ENCODE results near the gene PARD3.

The PARD3 gene

GRCh38 chr10:34547291-34547690 lies 267.8 kb downstream of the PARD3 start:
- Histone ChIP-seq H3K36me3 (ENCODE audit: control insufficient read depth in 2 of 2, insufficient read depth in 2 of 2, low read length in 2 of 2) (no peaks in the 10 kb centered on the region), H3K27me3 (ENCODE audit: control insufficient read depth in 1 of 2, insufficient read depth in 2 of 2, low read length in 2 of 2) (no peaks in the 10 kb centered on the region), H3K4me1 (ENCODE audit: control insufficient read depth, insufficient read depth, low read length) (no peaks in the 10 kb centered on the region), H3K4me3 (ENCODE audit: low read length in 2 of 2) (no peak overlapping the region), H3K27ac (ENCODE audit: low read length) (no peak overlapping the region), H3K9me3 (ENCODE audit: control insufficient read depth in 2 of 2, low read length in 2 of 2) (no peaks in the 10 kb centered on the region), H3K9ac (ENCODE audit: low read length in 2 of 2) (no peak overlapping the region)

- Histone ChIP-seq H3K4me1 (ENCODE audit: control insufficient read depth, insufficient read depth, low read length) (peaks cover 3% of the 10 kb centered on the region), H3K27ac (ENCODE audit: low read length) (no peak overlapping the region), H3K9ac (ENCODE audit: low read length in 2 of 2) (no peak overlapping the region), H3K27me3 (ENCODE audit: control insufficient read depth in 1 of 2, insufficient read depth in 2 of 2, low read length in 2 of 2) (no peaks in the 10 kb centered on the region), H3K9me3 (ENCODE audit: control insufficient read depth in 2 of 2, low read length in 2 of 2) (no peaks in the 10 kb centered on the region), H3K4me3 (ENCODE audit: low read length in 2 of 2) (no peak overlapping the region), H3K36me3 (ENCODE audit: control insufficient read depth in 2 of 2, insufficient read depth in 2 of 2, low read length in 2 of 2) (no peaks in the 10 kb centered on the region)
Observed at GRCh38 chr10:34544400-34544799, 270.7 kb downstream of the PARD3 start.

GRCh38 chr10:34543716-34544115 lies 271.4 kb downstream of the PARD3 start:
- Histone ChIP-seq H3K4me3 (ENCODE audit: low read length in 2 of 2) (no peak overlapping the region), H3K9me3 (ENCODE audit: control insufficient read depth in 2 of 2, low read length in 2 of 2) (no peaks in the 10 kb centered on the region), H3K9ac (ENCODE audit: low read length in 2 of 2) (no peak overlapping the region), H3K27ac (ENCODE audit: low read length) (no peak overlapping the region), H3K4me1 (ENCODE audit: control insufficient read depth, insufficient read depth, low read length) (peaks cover 3% of the 10 kb centered on the region), H3K27me3 (ENCODE audit: control insufficient read depth in 1 of 2, insufficient read depth in 2 of 2, low read length in 2 of 2) (no peaks in the 10 kb centered on the region), H3K36me3 (ENCODE audit: control insufficient read depth in 2 of 2, insufficient read depth in 2 of 2, low read length in 2 of 2) (no peaks in the 10 kb centered on the region)

- Histone ChIP-seq H3K4me3 (ENCODE audit: low read length in 2 of 2) (no peak overlapping the region), H3K36me3 (ENCODE audit: control insufficient read depth in 2 of 2, insufficient read depth in 2 of 2, low read length in 2 of 2) (no peaks in the 10 kb centered on the region), H3K27me3 (ENCODE audit: control insufficient read depth in 1 of 2, insufficient read depth in 2 of 2, low read length in 2 of 2) (no peaks in the 10 kb centered on the region), H3K4me1 (ENCODE audit: control insufficient read depth, insufficient read depth, low read length) (peaks cover 9% of the 10 kb centered on the region), H3K9me3 (ENCODE audit: control insufficient read depth in 2 of 2, low read length in 2 of 2) (no peaks in the 10 kb centered on the region), H3K27ac (ENCODE audit: low read length) (no peak overlapping the region), H3K9ac (ENCODE audit: low read length in 2 of 2) (no peak overlapping the region)
Observed at GRCh38 chr10:34540492-34540891, 274.6 kb downstream of the PARD3 start.

GRCh38 chr10:34539533-34540315 lies 275.4 kb downstream of the PARD3 start:
- Histone ChIP-seq H3K9ac (ENCODE audit: low read length in 2 of 2) (peak overlapping the region in 1 of 2 donors; percentile 30), H3K27me3 (ENCODE audit: control insufficient read depth in 1 of 2, insufficient read depth in 2 of 2, low read length in 2 of 2) (no peaks in the 10 kb centered on the region), H3K27ac (ENCODE audit: low read length) (no peak overlapping the region), H3K4me1 (ENCODE audit: control insufficient read depth, insufficient read depth, low read length) (peaks cover 9% of the 10 kb centered on the region), H3K36me3 (ENCODE audit: control insufficient read depth in 2 of 2, insufficient read depth in 2 of 2, low read length in 2 of 2) (no peaks in the 10 kb centered on the region), H3K9me3 (ENCODE audit: control insufficient read depth in 2 of 2, low read length in 2 of 2) (no peaks in the 10 kb centered on the region), H3K4me3 (ENCODE audit: low read length in 2 of 2) (peak overlapping the region; percentile 29 to 59)

GRCh38 chr10:34538281-34538829 lies 276.7 kb downstream of the PARD3 start:
- Histone ChIP-seq H3K27ac (ENCODE audit: low read length) (no peak overlapping the region), H3K36me3 (ENCODE audit: control insufficient read depth in 2 of 2, insufficient read depth in 2 of 2, low read length in 2 of 2) (no peaks in the 10 kb centered on the region), H3K9me3 (ENCODE audit: control insufficient read depth in 2 of 2, low read length in 2 of 2) (no peaks in the 10 kb centered on the region), H3K4me1 (ENCODE audit: control insufficient read depth, insufficient read depth, low read length) (peaks cover 9% of the 10 kb centered on the region), H3K4me3 (ENCODE audit: low read length in 2 of 2) (peak overlapping the region in 1 of 2 donors; percentile 41), H3K9ac (ENCODE audit: low read length in 2 of 2) (no peak overlapping the region), H3K27me3 (ENCODE audit: control insufficient read depth in 1 of 2, insufficient read depth in 2 of 2, low read length in 2 of 2) (no peaks in the 10 kb centered on the region)

GRCh38 chr10:34537629-34538231 lies 277.4 kb downstream of the PARD3 start:
- Histone ChIP-seq H3K27ac (ENCODE audit: low read length) (no peak overlapping the region), H3K27me3 (ENCODE audit: control insufficient read depth in 1 of 2, insufficient read depth in 2 of 2, low read length in 2 of 2) (no peaks in the 10 kb centered on the region), H3K9ac (ENCODE audit: low read length in 2 of 2) (no peak overlapping the region), H3K4me3 (ENCODE audit: low read length in 2 of 2) (no peak overlapping the region), H3K36me3 (ENCODE audit: control insufficient read depth in 2 of 2, insufficient read depth in 2 of 2, low read length in 2 of 2) (no peaks in the 10 kb centered on the region), H3K4me1 (ENCODE audit: control insufficient read depth, insufficient read depth, low read length) (peaks cover 9% of the 10 kb centered on the region), H3K9me3 (ENCODE audit: control insufficient read depth in 2 of 2, low read length in 2 of 2) (no peaks in the 10 kb centered on the region)

GRCh38 chr10:34535872-34536271 lies 279.2 kb downstream of the PARD3 start:
- H3K27ac ChIP-seq (ENCODE audit: low read length): no peak overlapping the region
- peaks cover 9% of the 10 kb centered on the region for H3K4me1 ChIP-seq (ENCODE audit: control insufficient read depth, insufficient read depth, low read length)
- no peak overlapping the region for H3K4me3 ChIP-seq (ENCODE audit: low read length in 2 of 2)
- no peaks in the 10 kb centered on the region for H3K27me3 ChIP-seq (ENCODE audit: control insufficient read depth in 1 of 2, insufficient read depth in 2 of 2, low read length in 2 of 2)
- no peak overlapping the region for H3K9ac ChIP-seq (ENCODE audit: low read length in 2 of 2)
- no peaks in the 10 kb centered on the region for H3K9me3 ChIP-seq (ENCODE audit: control insufficient read depth in 2 of 2, low read length in 2 of 2)
- H3K36me3 ChIP-seq (ENCODE audit: control insufficient read depth in 2 of 2, insufficient read depth in 2 of 2, low read length in 2 of 2): no peaks in the 10 kb centered on the region

- H3K27me3 ChIP-seq (ENCODE audit: control insufficient read depth in 1 of 2, insufficient read depth in 2 of 2, low read length in 2 of 2): no peaks in the 10 kb centered on the region
- no peaks in the 10 kb centered on the region for H3K36me3 ChIP-seq (ENCODE audit: control insufficient read depth in 2 of 2, insufficient read depth in 2 of 2, low read length in 2 of 2)
- H3K4me3 ChIP-seq (ENCODE audit: low read length in 2 of 2): no peak overlapping the region
- H3K9ac ChIP-seq (ENCODE audit: low read length in 2 of 2): no peak overlapping the region
- H3K4me1 ChIP-seq (ENCODE audit: control insufficient read depth, insufficient read depth, low read length): peaks cover 14% of the 10 kb centered on the region
- H3K9me3 ChIP-seq (ENCODE audit: control insufficient read depth in 2 of 2, low read length in 2 of 2): no peaks in the 10 kb centered on the region
- H3K27ac ChIP-seq (ENCODE audit: low read length): no peak overlapping the region
Observed at GRCh38 chr10:34530778-34531177, 284.3 kb downstream of the PARD3 start.

- Histone ChIP-seq H3K4me3 (ENCODE audit: low read length in 2 of 2) (no peak overlapping the region), H3K4me1 (ENCODE audit: control insufficient read depth, insufficient read depth, low read length) (peaks cover 14% of the 10 kb centered on the region), H3K27ac (ENCODE audit: low read length) (no peak overlapping the region), H3K27me3 (ENCODE audit: control insufficient read depth in 1 of 2, insufficient read depth in 2 of 2, low read length in 2 of 2) (no peaks in the 10 kb centered on the region), H3K9ac (ENCODE audit: low read length in 2 of 2) (no peak overlapping the region), H3K9me3 (ENCODE audit: control insufficient read depth in 2 of 2, low read length in 2 of 2) (no peaks in the 10 kb centered on the region), H3K36me3 (ENCODE audit: control insufficient read depth in 2 of 2, insufficient read depth in 2 of 2, low read length in 2 of 2) (no peaks in the 10 kb centered on the region)
Observed at GRCh38 chr10:34528320-34528719, 286.8 kb downstream of the PARD3 start.

Measured in stomach smooth muscle (tissue), 2 donors.